Suprapubic skin (tissue), 4 donors: Measurements from ENCODE around the gene MELTF. TPM values are rescaled to one million over a fixed set of nuclear protein-coding genes. Genes with fewer than 3 reads are reported as not detected.
"Not testable (repeated sequence)": the region's sequence is repeated elsewhere in the genome, so short reads cannot be mapped to it uniquely, and the experiment has no call there.

Experiments
- DNase-seq, 2 donors: peaks; one replicate each; pipeline ENCODE4 v3.0.0-alpha.2; 2019; ENCODE audit warnings: low spot score in 2 of 2
- H3K27ac ChIP-seq: fragments of 200-600 bp; sonication (generic); one replicate; pipeline ENCODE4 v1.5.1; 2019
- H3K27me3 ChIP-seq: fragments of 200-600 bp; sonication (generic); one replicate; pipeline ENCODE4 v1.5.1; 2019
- H3K36me3 ChIP-seq: fragments of 200-600 bp; sonication (generic); one replicate; pipeline ENCODE4 v1.5.1; 2019
- H3K4me1 ChIP-seq: fragments of 200-600 bp; sonication (generic); one replicate; pipeline ENCODE4 v1.5.1; 2019
- H3K4me3 ChIP-seq: fragments of 200-600 bp; sonication (generic); one replicate; pipeline ENCODE4 v1.5.1; 2019; ENCODE audit warnings: mild to moderate bottlenecking
- H3K9me3 ChIP-seq: fragments of 200-600 bp; sonication (generic); one replicate; pipeline ENCODE4 v1.5.1; 2019
- EP300 ChIP-seq: sonication (generic); formaldehyde crosslinking; IDR thresholded peaks from one replicate; pipeline ENCODE4 v1.6.1; 2017; ENCODE audit warnings: antibody characterized with exemption
- POLR2A ChIP-seq, 2 donors: fragments of 450-650 bp; IDR thresholded peaks; one replicate each; pipeline ENCODE4 v1.6.1; 2017; ENCODE audit warnings: antibody characterized with exemption in 2 of 2, mild to moderate bottlenecking in 2 of 2, moderate library complexity in 2 of 2
- POLR2AphosphoS5 ChIP-seq, 3 donors: sonication (generic); formaldehyde crosslinking; IDR thresholded peaks; one replicate each; pipeline ENCODE4 v1.6.1; 2017; ENCODE audit warnings: antibody characterized with exemption in 3 of 3
- WGBS: methylation state at CpG from one replicate; pipeline ENCODE4 v1.1.5; 2018; 5-methylcytosine and 5-hydroxymethylcytosine counted together
- total RNA-seq, 4 donors: library from RNA; depleted of rRNA; stranded (reverse); fragments of >200 nt; gene quantifications; one replicate each; pipeline ENCODE4 v1.1.0, GENCODE V29; 2016
- TF ChIP-seq, protein P1 (sequence below), 2 donors: fragments of 200-600 bp in 1 of 2; fragments of 450-650 bp in 1 of 2; sonication (generic) in 1 of 2; IDR thresholded peaks; one replicate each; pipeline ENCODE4 v1.5.1; 2016 to 2019; ENCODE audit warnings: antibody characterized with exemption in 2 of 2, mild to moderate bottlenecking in 1 of 2, moderate library complexity in 1 of 2

The MELTF gene
- total RNA-seq, 4 donors from 2014 or later: 21.0 to 68.7 (median 34.4) TPM

DNA sequence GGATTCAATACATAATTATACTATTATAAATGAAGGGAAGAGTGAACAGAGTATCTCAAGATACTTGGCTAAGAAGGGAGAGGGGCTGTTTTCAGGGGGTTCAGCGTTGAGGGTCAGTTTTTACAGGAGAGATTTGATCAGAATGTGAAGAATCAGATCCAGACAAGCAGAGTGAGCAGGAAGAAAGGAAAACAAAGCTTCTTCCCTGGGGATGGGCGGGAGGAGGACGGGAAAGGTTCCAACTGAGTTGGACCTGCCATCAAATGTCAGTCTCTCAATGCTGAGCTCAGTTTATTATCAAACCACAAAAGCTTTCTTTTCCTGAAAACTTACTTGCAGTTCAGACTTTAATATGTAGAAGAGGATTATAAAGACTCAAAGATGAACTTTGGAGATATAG, 6.0 kb upstream of the MELTF start:
- TF ChIP-seq, protein P1, sequence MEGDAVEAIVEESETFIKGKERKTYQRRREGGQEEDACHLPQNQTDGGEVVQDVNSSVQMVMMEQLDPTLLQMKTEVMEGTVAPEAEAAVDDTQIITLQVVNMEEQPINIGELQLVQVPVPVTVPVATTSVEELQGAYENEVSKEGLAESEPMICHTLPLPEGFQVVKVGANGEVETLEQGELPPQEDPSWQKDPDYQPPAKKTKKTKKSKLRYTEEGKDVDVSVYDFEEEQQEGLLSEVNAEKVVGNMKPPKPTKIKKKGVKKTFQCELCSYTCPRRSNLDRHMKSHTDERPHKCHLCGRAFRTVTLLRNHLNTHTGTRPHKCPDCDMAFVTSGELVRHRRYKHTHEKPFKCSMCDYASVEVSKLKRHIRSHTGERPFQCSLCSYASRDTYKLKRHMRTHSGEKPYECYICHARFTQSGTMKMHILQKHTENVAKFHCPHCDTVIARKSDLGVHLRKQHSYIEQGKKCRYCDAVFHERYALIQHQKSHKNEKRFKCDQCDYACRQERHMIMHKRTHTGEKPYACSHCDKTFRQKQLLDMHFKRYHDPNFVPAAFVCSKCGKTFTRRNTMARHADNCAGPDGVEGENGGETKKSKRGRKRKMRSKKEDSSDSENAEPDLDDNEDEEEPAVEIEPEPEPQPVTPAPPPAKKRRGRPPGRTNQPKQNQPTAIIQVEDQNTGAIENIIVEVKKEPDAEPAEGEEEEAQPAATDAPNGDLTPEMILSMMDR (IDR thresholded peaks at IDR 0.05): no peak
- no peak for TF ChIP-seq EP300
- DNase-seq: no peak
- Histone ChIP-seq H3K27ac (no peak overlapping the region), H3K27me3 (no peaks in the 10 kb centered on the region), H3K36me3 (peaks cover 8% of the 10 kb centered on the region), H3K4me1 (peaks cover 19% of the 10 kb centered on the region), H3K9me3 (no peaks in the 10 kb centered on the region), H3K4me3 (no peak overlapping the region)
- 34% methylated on average over 3 of the region's 3 CpGs for WGBS

DNA sequence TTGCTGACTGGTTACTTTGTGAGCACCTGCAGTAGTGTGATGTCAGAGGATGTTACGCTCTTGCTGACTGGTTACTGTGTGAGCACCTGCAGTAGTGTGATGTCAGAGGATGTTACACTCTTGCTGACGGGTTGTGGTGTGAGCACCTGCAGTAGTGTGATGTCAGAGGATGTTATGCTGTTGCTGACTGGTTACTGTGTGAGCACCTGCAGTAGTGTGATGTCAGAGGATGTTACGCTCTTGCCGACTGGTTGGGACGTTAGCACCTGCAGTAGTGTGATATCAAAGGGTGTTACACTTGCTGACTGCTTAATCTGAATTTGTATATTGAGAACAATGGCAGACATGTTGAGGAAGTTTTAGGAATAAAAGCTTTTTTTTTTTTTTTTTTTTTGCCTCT, 5.2 kb upstream of the MELTF start:
- peaks cover 24% of the 10 kb centered on the region for H3K4me1 ChIP-seq
- H3K27me3 ChIP-seq, H3K36me3 ChIP-seq, DNase-seq, H3K4me3 ChIP-seq, H3K9me3 ChIP-seq, H3K27ac ChIP-seq: not testable (repeated sequence)
- WGBS: 86% methylated on average over 5 of the region's 5 CpGs

DNA sequence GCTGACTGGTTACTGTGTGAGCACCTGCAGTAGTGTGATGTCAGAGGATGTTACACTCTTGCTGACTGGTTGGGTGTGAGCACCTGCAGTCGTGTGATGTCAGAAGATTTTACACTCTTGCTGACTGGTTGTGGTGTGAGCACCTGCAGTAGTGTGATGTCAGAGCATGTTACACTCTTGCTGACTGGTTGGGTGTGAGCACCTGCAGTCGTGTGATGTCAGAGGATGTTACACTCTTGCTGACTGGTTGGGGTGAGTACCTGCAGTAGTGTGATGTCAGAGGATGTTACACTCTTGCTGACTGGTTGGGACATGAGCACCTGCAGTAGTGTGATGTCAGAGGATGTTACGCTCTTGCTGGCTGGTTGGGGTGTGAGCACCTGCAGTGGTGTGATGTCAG, 4.1 kb upstream of the MELTF start:
- WGBS: 85% methylated on average over 2 of the region's 3 CpGs
- H3K4me1 ChIP-seq: peaks cover 34% of the 10 kb centered on the region
- not testable (repeated sequence) for H3K36me3 ChIP-seq, H3K4me3 ChIP-seq, H3K27ac ChIP-seq, DNase-seq, H3K27me3 ChIP-seq, H3K9me3 ChIP-seq

DNA sequence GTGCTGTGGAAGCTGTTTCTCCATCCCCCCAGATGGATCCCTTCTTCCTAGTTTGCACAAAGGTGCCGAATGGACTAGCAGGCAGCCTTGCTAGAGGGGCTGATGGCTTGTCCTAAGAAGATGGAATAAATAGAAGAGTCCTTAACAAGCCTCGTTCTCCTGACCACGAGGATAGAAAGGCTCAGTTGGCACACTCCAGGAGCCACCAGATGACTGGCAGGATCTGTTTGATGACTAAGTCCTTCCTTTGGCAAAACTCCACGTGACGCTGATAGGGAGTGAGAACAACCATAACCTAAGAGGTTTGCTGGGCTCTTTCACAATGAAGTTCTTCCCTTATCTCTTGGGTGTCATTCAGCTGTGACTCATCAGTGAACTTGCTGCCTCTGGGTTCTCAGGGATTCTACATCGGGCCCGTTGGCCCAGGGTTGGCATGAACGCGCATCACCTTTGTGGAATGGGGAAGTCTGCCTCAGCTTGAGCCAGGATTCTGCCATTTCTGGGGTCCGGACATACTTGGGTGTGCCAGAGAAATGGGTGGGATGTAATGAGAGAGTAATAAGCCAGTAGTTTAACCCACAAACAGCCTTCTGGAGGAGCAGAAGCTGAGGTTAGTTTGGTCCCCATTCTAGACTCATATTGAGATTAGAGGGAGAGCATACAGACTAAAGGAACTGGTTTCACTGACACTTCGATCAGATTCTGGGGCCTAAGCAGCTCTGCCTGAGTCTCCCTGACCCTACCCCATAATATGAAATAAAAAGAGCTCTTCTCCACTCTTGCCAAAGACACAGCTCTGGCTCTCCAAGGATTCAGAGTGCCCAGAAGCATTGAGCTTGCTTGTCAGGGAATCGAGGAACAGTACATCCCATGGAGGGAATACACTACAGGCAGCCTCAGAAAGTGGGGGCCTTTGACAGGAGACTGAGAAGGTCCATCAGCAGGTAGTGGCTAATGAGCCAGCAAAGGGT, 2.0 kb upstream of the MELTF start:
- H3K4me3 ChIP-seq: no peak overlapping the region
- no peaks in the 10 kb centered on the region for H3K27me3 ChIP-seq
- TF ChIP-seq EP300: no peak
- TF ChIP-seq POLR2A (IDR thresholded peaks at IDR 0.05): no peak
- peak in 2 of 3 donors; percentile 70 to 93 for TF ChIP-seq POLR2AphosphoS5 (IDR thresholded peaks at IDR 0.05)
- no peaks in the 10 kb centered on the region for H3K36me3 ChIP-seq
- H3K27ac ChIP-seq: peak overlapping the region; percentile 44
- DNase-seq: peak in 1 of 2 donors; percentile 89
- no peaks in the 10 kb centered on the region for H3K9me3 ChIP-seq
- peaks cover 41% of the 10 kb centered on the region for H3K4me1 ChIP-seq
- WGBS: 31% methylated on average over 8 of the region's 12 CpGs

DNA sequence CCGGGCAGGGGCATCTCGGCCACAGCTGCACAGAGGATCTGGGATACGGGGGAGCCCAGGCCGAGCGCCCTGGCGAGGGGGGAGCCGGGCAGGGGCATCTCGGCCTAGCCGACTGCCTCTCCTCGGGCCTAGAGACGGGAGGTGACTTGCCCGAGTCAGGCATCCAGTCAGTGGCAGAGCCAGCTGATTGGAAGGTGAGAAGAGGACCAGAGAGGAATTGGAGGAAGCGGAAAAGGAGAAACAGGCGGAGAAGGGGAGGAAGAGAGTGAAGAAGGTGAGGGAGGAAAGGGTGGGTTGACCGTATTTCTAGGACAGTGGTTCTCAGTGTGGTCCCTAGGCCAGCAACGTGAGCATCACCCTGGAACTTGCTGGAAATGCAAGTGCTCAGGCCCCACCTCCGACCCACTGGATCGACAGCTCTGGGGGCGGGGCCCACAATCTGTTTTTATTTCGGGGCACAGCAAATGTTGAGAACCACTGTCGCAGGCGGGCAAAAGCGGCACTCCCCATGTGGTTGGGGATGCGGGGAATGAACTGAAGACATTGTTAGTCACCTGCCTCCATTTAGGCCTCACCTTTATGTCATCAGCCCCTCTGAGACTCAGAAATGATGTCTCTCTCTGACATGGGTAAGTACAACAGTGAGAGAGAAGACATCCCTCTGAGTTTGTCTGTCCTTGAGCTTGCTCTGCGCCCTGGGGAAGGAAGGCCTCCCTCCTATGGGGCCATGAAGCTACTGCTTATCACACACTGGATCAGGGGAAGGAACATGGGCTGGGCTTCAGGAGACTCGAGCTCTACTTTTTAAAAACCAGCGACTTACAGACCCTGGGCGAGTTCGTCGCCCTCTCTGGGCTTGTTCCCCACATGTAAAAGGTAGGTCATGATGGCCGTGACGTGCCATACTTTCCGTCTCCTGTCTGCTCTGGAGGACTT, 1.0 kb upstream of the MELTF start:
- no peaks in the 10 kb centered on the region for H3K36me3 ChIP-seq
- H3K27me3 ChIP-seq: no peaks in the 10 kb centered on the region
- TF ChIP-seq POLR2AphosphoS5 (IDR thresholded peaks at IDR 0.05) (no peak), EP300 (no peak)
- TF ChIP-seq, protein P1 (IDR thresholded peaks at IDR 0.05): no peak
- no peaks in the 10 kb centered on the region for H3K9me3 ChIP-seq
- peak in 1 of 2 donors; percentile 50 for DNase-seq
- peak overlapping the region; percentile 44 for H3K27ac ChIP-seq
- peaks cover 40% of the 10 kb centered on the region for H3K4me1 ChIP-seq
- 87% methylated on average over 28 of the region's 33 CpGs for WGBS
- no peak overlapping the region for H3K4me3 ChIP-seq

DNA sequence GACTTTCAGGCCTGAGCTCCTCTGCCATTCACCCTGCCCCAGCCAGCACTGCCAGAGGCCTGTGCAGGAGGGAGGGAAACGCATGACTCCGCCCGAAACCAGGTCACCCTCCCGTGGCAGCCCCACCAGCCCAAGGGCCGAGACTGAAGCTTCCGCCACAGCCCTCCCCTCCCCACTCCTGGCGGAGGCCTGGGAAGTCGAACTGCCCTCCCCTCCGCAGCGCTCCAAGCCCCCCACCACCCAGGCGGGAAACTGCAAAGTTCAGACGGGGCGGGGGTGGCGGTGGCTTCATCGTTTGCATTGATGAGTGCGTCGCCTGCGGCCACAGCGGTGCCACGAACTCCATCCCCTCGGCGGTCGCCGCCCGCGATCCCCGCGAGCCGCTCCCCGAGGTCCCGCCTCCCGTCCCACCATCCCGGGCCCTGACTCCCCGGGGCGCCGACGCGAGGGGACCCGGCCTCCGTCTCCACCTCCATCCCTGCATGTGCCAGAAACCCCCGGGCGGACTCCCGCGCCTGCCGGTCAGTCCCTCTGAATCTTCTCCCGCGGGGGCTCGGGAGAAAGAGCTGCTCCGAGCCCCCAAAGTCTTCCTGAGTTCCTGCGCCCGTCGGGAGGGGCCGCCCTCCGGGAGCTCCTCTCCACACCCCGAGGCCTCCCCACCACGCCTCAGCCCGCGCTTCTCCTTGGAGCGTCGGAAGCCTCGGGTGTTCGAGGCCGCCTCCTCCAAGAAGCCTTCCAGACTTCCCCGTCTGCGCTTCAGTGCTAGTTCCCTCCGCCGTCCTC, 698 bp downstream of the MELTF start:
- WGBS: 6% methylated on average over 57 of the region's 67 CpGs
- Histone ChIP-seq H3K4me1 (peaks cover 37% of the 10 kb centered on the region), H3K27ac (peak overlapping the region; percentile 55), H3K9me3 (no peaks in the 10 kb centered on the region), H3K27me3 (peaks cover 3% of the 10 kb centered on the region), H3K4me3 (peak overlapping the region; percentile 48), H3K36me3 (no peaks in the 10 kb centered on the region)
- DNase-seq: no peak
- TF ChIP-seq, protein P1 (IDR thresholded peaks at IDR 0.05): no peak
- no peak for TF ChIP-seq POLR2AphosphoS5 (IDR thresholded peaks at IDR 0.05)
- no peak for TF ChIP-seq POLR2A (IDR thresholded peaks at IDR 0.05)
- no peak for TF ChIP-seq EP300
